Lower leg skin (tissue), 4 donors: ENCODE measurements around the gene TAPBP. TPM values are rescaled to one million over a fixed set of nuclear protein-coding genes. Genes with fewer than 3 reads are reported as not detected.

Experiments
- DNase-seq, 2 donors: peaks; one replicate each; pipeline ENCODE4 v3.0.0-alpha.2; 2019; ENCODE audit warnings: low spot score in 2 of 2
- H3K4me3 ChIP-seq: fragments of 200-600 bp; sonication (generic); 2 replicates; pipeline ENCODE4 v1.5.1; 2017; ENCODE audit warnings: mild to moderate bottlenecking, low read depth; ENCODE audit not compliant: poor library complexity, severe bottlenecking
- POLR2A ChIP-seq, 2 donors: fragments of 450-650 bp; IDR thresholded peaks; one replicate each; pipeline ENCODE4 v1.6.1; 2016 to 2017; ENCODE audit warnings: antibody characterized with exemption in 2 of 2, mild to moderate bottlenecking in 1 of 2, moderate library complexity in 1 of 2
- WGBS, 2 donors: methylation state at CpG; one replicate each; pipeline ENCODE4 v1.1.5; 2018; 5-methylcytosine and 5-hydroxymethylcytosine counted together
- intact Hi-C: fragments of 100-400 bp; cut with DNase I; formaldehyde crosslinking; loops from one replicate; pipeline ENCODE4 v1.15.0; 2023; ENCODE audit warnings: low total_unique reads
- total RNA-seq, 4 donors: library from RNA; depleted of rRNA; stranded (reverse); fragments of >200 nt; gene quantifications; one replicate each; pipeline ENCODE4 v1.1.0, GENCODE V29; 2016
- TF ChIP-seq, protein P1 (sequence below), 3 donors: fragments of 450-650 bp; IDR thresholded peaks; one replicate each; pipeline ENCODE4 v1.5.1; 2016; ENCODE audit warnings: antibody characterized with exemption in 3 of 3, mild to moderate bottlenecking in 3 of 3, moderate library complexity in 2 of 3

Gene TAPBP
- total RNA-seq, 4 donors from 2014 or later = 80.3 to 122 (median 92.0) TPM

DNA sequence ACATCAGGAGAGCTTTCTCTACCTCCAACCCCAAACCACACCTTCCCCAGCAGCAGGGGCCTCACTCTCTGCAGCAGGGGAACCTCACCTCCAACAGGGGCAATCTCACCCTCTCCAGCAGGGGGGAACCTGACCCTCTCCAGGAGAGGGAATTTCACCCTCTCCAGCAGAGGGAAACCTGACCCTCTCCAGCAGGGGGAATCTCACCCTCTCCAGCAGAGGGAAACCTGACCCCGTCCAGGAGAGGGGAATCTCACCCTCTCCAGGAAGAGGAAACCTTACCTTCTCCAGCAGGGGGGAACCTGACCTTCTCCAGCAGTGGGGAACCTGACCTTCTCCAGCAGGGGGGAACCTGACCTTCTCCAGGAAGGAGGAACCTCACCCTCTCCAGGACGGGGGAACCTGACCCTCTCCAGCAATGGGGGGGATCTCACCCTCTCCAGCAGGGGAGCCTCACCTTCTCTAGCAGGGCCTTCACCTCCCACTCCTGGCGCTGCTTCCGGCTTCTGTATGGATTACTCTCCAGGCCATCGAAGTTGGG lies 33.8 kb downstream of the TAPBP start:
- no peak for DNase-seq
- intact Hi-C loops = no loop called here
- H3K4me3 ChIP-seq = no peak overlapping the region
- no peak for TF ChIP-seq POLR2A (IDR thresholded peaks at IDR 0.05)
- TF ChIP-seq, protein P1, sequence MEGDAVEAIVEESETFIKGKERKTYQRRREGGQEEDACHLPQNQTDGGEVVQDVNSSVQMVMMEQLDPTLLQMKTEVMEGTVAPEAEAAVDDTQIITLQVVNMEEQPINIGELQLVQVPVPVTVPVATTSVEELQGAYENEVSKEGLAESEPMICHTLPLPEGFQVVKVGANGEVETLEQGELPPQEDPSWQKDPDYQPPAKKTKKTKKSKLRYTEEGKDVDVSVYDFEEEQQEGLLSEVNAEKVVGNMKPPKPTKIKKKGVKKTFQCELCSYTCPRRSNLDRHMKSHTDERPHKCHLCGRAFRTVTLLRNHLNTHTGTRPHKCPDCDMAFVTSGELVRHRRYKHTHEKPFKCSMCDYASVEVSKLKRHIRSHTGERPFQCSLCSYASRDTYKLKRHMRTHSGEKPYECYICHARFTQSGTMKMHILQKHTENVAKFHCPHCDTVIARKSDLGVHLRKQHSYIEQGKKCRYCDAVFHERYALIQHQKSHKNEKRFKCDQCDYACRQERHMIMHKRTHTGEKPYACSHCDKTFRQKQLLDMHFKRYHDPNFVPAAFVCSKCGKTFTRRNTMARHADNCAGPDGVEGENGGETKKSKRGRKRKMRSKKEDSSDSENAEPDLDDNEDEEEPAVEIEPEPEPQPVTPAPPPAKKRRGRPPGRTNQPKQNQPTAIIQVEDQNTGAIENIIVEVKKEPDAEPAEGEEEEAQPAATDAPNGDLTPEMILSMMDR (IDR thresholded peaks at IDR 0.05) = no peak
- WGBS, 2 donors = 52 to 61% methylated on average over 5 of the region's 5 CpGs

DNA sequence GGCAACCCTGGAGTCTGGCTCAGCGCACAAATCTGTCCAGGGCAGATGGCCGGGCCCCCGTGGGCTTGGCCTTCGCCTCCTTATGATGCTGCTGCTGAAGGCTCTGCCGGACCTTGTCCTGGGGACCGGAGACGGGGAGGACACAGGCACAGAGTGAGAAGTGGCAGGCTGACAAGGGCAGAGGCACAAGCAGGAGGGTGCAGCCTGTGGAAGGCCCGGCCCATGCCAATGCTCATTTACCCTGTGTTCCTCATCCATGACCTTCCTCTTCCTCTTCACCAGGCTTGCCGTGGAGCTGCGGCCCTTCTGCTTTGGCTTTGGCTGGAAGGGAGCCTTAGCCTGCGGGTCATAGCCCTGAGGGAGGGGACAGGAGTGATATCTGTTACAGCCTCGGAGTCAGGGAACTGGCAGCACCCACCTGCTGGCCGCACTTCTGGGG lies 34.6 kb downstream of the TAPBP start:
- TF ChIP-seq, protein P1 (IDR thresholded peaks at IDR 0.05) = no peak
- no peak for TF ChIP-seq POLR2A (IDR thresholded peaks at IDR 0.05)
- DNase-seq = no peak
- H3K4me3 ChIP-seq = no peak overlapping the region
- 75 to 77% methylated on average over 13 of the region's 13 CpGs for WGBS, 2 donors
- intact Hi-C loops = no loop called here

DNA sequence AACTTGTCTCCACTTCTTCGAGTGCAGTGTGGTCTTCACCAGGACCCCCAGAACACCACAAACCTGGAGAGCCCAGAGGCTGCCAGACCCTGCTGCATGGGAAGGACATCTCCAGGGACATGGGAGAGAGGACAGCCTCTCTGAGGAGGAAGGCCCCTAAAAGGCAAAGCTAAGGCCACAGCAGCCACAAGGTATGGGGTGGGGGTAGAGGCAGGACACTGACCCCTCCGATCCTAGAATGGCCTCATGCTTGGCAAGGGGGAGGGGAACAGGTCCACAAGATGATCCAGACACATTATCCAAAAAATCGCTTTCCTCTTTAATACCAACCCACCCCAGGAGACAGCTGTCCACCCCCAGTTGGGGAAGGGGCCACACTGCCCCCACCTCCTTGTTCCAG lies 35.1 kb downstream of the TAPBP start:
- DNase-seq = no peak
- 85 to 89% methylated on average over 3 of the region's 3 CpGs for WGBS, 2 donors
- intact Hi-C loops = no loop called here
- TF ChIP-seq POLR2A (IDR thresholded peaks at IDR 0.05) = no peak
- TF ChIP-seq, protein P1 (IDR thresholded peaks at IDR 0.05) = no peak
- no peak overlapping the region for H3K4me3 ChIP-seq

DNA sequence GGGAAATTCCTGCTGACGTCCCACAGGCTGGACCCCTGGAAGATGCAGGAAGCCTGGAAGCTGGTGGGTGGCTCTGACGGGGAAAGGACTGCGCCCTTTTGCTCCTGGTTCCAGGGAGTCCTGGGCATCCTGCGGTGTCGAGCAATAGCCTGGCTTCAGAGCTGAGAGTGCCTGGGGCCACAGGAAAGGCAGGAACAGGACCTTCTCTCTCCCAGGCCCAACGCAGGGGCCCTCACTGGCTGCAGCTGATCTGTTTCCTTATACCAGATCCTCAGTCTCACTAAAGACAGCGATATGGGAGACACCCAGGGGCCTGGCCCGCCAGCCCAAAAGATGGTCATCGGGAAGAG lies 35.5 kb downstream of the TAPBP start:
- DNase-seq = no peak
- WGBS, 2 donors = 71 to 78% methylated on average over 8 to 9 of the region's 9 CpGs
- TF ChIP-seq, protein P1 (IDR thresholded peaks at IDR 0.05) = no peak
- no peak for TF ChIP-seq POLR2A (IDR thresholded peaks at IDR 0.05)
- no peak overlapping the region for H3K4me3 ChIP-seq
- intact Hi-C loops = no loop called here

DNA sequence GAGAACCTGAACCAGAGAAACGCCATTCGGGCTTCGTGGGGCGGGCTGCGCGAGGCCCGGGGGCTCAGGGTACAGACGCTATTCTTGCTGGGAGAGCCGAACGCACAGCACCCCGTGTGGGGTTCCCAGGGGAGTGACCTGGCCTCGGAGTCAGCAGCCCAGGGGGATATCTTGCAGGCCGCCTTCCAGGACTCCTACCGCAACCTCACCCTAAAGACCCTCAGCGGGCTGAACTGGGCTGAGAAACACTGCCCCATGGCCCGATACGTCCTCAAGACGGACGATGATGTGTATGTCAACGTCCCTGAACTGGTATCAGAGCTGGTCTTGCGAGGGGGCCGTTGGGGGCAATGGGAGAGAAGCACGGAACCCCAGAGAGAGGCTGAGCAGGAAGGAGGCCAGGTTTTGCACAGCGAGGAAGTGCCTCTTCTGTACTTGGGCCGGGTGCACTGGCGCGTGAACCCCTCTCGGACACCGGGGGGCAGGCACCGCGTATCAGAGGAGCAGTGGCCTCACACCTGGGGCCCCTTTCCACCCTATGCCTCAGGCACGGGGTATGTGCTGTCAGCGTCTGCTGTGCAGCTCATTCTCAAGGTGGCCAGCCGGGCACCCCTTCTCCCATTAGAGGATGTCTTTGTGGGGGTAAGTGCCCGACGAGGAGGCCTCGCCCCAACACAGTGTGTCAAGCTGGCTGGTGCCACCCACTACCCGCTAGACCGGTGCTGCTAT lies 36.1 kb downstream of the TAPBP start:
- DNase-seq = no peak
- H3K4me3 ChIP-seq = peak overlapping the region; percentile 70
- intact Hi-C loops = no loop called here
- WGBS, 2 donors = 42 to 48% methylated on average over 31 to 39 of the region's 39 CpGs
- no peak for TF ChIP-seq POLR2A (IDR thresholded peaks at IDR 0.05)
- TF ChIP-seq, protein P1 (IDR thresholded peaks at IDR 0.05) = no peak
